DMS153 treated with DMSO at 0.1 percent for 48 hours (cell line): ENCODE data around the gene GNG12.
A peak's percentile ranks its signal among the peaks of the same experiment; 100 is the strongest.

Experiments
- DNase-seq: peaks from one replicate; lab custom pipeline; 2025; ENCODE audit not compliant: unreplicated experiment; lab: John Stamatoyannopoulos, UW

The GNG12 gene

DNA sequence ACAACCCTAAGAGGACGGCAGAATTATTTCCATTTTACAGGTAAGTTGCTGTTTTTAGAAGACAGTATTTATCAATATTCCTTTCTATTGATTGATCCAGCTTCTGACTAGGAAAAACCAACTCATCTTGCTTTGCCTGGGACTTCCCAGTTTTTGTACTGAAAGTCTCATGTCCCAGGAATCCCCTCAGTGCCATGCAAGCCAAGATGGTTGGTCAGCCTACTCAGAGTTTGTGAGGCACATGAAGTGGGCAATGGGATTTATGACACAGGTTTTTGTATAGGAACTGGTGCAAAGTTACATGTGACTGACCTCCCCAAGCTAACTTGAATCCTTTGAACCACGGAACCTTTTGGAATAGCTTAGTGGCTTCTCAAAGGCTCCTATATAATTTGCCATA, 45.5 kb downstream of the GNG12 start:
- no peak for DNase-seq

DNA sequence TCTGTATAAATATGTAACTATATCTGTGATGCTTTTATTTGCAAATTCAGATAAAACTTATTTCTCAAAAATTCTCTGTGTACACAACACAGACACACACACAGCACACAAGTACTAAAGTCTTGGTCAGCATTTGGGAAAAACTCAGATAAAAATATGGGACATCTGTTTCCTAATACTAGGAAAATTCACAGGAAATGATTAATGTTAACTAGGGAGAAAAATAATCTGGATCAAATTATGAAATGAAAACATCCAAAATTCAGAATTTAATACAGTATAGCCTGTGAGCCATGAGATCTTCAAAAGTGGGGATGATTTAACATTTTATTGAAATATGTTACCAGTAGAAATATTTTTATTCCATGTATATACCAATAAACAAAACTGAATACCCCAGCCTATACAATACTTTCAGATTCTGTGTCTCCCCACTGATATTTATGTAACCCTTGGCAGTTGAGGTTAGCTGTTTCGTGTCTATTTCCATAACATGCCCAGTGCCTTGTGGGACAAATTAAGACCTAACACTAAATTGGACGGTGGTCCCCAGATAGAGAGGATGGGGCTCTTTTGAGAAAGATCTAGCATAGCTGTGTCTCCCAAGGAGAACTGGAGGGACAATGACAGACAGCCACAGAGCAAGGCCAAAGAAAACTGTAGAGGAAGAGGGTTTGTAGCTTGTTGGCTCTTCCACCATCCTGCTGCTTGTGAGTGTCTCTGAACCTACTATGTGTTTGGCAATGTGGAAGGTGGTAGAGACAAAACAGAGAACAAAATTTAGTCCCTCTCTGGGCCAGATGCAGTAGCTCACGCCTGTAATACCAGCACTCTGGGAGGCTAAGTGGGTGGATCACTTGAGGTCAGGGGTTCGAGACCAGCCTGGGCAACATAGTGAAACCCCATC, 47.2 kb downstream of the GNG12 start:
- no peak for DNase-seq

DNA sequence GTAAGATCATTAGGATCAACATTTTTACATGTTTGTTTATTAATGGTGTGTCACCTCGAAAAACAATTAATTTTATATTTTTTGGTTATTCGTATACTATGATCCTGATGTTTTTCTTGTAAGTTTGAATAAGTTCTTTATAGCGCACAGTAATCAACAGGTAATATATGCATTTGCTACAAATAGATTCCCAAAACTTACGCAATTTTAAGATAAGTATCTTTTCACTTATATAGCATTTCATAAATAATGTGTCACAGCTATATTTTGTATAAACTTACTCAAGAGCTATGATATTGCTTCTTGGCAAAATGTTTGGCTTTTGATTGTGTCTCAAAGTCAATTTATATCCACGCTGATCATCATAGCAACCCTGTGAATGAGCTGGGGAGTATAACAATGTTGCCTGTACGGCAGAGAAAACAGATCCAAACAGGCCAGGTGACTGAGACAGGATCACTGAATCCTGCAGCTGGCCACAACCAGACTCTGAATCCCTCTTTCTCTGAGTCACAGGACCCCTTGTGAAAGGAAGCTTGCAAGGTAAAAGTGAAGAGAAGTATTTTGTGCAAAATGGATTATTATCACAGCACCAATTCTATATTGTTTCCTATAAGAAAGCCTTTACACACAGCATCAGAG, 48.6 kb downstream of the GNG12 start:
- DNase-seq = no peak

DNA sequence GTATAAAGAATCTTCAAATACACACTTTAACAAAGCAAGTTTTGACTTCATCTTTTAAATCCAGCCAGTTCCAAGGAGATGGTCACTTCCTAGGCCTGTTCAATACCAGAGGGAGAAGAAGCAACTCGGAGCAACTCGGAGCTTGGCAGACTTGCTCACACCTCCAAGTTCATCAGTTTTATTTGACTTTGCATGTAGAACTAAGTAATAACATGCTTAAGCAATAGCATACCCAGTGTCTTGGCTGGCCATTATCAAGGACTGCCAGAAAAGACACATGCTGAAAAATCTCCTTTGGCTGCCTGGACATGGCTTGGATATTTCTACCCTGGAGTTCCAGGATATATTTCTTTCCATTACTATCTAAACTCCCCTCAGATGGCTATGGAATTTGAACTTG, 52.6 kb downstream of the GNG12 start:
- no peak for DNase-seq

DNA sequence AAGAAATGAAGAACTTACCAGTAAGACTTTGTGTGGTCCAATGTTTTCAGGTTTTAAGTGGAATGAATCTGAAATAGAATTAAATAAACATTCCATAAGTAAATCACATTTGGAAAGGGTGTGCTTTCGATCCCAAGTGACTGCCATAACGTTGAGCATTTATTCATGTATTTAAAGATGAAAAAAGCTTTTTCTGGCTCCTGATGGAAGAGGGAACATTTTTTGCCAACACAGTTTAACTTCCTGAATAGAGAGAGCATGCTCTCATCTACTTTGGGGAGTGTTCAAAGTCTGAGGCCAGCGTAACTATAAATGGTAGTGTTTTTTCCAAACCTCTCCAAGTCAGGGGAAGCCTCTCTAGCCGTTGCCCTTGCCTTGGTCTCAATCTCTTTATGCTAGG, 55.8 kb downstream of the GNG12 start:
- no peak for DNase-seq

DNA sequence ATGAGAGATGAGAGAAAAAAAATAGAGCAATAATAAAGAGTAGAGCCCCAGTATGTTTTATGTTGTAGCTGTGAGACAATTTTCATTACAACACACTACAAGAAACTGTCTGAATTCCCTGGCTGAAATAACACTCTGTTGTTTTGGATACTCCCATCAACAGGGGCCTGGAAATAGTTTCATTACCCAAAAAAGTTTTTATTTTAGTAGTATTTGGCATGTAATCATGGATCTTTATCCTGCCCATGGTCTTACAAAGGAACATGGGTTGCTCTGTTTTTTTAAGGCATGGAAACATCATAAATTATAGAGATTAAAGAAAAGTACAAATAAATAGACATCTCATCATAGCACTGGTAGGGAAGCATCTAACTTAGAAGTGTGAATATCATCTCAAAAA, 56.3 kb downstream of the GNG12 start:
- DNase-seq = no peak

DNA sequence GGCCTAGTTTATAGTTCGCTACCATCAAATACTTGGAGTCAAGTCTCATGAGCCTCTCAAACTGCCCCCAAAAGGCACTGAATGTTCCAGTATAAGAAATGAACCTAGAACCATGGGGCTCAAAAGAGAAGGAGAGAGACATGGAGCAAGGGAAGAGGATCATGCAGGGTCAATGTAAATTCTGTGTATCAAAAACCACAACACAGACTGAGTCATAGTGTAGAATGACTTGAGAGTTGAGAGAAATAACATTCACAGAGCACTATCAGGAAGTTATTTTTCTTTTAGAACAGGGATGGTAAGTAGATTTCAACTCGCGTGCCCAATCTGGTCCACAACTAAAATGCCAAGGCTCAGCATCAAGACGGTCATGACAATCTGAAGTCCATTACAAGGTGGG, 59.8 kb downstream of the GNG12 start:
- no peak for DNase-seq

DNA sequence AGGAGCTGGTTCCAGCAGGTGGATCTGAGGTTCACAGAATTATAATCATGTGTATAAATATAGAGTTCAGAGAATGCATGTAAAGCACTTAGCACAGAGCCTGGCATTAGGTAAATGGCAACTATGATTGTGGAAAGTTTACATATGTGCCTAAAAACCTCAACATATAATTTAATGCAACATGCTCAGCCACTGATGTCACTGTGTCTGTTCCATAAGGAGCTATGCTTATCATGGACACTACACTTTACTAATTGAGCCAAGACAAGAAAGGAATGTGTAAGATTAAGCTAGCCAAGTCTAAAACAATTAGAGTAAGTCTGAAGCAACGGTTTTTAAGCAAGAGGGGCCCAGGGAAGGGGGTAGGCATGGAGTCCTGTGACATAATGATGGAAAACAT, 61.5 kb downstream of the GNG12 start:
- DNase-seq = no peak

DNA sequence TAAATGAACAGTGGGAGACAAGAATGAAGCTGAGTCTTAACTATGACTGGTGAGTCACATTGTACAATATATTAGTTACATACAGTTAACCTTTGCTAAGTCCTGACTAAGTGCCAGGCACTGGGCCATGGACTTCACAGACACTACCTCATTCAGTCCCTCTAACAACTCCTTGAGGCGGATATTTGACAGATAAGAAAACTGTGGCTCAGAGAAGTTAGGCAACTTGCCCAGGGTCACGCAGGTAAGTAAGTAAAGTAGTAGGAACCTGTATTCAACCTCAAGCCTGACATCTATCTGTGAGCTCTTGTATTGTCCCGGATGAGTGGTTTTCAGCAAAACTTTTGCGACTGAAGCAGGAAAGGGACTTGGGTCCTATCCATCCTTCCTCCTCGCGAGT, 62.1 kb downstream of the GNG12 start:
- no peak for DNase-seq

DNA sequence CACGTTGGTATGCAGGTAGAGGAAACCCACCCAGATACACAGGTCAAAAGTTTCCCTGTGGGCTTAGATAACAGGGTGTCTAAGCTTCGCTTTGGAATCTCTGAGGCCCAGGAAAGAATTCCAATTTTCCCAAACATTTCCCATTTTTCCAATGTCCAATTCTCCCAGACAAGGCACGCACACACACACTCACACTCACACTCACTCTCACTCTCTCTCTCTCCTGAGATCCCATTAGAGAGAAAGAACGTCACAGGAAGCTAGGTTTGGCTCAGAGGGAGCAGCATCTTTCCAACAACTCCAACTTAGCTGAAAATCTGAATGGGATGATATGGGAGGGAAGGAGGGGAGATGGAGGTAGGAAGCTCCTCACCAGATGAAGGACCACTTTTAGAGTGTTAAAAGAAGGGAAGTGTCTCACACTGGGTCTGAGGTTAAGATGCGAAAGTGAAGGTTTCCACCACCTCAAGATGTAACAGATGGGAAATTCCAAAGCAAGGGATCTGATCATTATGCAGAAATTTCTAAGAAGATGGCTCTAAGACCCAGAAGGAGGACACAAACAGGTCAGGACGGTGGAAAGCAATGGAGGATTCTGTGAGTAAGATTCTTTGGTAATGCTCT, 63.5 kb downstream of the GNG12 start:
- no peak for DNase-seq

DNA sequence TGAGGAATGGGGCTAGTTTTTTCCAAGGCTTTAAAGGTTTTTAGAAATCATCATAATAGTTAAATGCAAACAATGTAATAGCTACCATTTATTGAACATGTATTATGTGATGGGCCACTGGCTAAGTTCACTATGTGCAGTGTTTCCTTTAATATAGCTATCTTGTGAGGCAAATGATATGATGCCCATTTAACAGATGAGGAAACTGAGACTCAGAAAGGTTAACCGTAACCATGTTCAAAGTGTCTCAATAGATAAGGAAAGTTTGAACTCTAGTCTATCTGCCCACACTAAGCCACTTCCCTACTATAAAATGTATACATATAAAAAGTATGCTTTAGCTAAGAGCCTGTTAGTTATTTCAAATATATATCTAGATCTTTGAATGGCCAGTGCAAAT, 64.8 kb downstream of the GNG12 start:
- DNase-seq = no peak

DNA sequence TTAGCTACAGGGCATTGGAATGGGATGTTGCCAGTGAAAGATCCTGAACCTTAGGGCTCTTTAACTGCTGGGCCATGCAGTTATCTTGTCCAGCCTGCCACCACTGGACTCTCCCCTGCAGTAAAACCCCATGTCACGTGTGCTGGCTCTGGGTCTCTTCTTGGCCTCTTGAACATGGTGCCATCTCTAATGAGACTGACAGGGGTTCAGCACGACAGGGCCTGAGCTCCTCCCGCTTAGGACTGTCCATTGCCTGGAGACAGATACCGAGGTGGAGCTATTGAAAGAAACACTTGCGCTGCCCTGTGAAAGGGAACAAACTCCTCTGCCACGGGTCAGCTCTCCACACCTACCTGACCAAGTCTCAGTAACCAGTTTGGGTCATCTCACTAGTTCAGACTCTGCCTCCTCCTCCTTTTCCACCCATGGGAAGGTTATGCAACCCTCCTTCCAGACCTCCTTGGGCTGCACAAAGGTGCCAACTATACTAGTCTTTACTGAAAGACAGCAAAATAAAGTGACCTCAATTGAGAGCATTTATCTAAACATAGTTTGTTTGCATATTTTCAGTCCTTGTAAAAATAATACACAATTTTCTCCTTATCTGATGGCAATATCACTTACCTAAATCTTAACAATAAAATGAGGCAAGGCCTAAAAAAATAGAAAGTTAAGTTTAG, 66.0 kb downstream of the GNG12 start:
- DNase-seq = no peak

DNA sequence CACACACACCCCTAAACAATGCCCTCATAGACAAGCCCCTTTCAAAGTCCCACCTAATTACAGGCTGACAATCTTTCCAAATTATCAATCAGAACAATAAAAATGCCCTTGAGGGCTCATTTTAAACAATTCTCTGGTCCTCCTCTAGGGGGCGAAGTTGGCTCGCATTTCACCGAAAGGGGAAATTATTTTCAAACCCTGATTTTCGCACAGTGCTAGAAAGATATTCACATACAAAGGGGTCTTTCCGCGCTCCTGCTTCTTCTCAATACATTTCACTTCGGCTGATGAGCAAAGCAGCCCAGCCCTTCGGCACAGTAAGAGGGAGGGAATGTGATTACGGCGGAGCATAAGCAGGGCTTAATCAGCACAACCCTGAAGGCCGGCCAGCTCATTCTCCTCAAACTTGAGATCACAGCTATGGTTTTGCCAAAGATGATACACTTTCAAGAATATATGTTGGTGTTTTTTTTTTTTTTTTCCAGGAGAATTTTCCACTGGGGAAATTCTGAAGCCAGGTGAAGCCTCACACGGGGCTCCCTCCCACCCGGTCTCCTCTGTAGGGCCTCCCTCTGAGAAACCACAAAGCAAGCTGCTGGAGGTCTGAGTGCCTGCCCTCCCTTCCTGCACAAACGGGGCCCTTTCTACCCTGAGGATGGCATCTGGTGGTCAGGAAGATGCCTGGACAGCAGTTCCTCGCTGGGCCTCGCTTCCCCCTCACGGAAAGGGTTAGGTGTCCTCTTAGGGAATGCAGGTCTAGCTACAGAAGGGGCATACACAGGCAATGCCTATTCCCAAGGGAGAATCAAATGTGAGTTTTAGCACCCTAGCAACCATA, 66.9 kb downstream of the GNG12 start:
- DNase-seq = no peak

DNA sequence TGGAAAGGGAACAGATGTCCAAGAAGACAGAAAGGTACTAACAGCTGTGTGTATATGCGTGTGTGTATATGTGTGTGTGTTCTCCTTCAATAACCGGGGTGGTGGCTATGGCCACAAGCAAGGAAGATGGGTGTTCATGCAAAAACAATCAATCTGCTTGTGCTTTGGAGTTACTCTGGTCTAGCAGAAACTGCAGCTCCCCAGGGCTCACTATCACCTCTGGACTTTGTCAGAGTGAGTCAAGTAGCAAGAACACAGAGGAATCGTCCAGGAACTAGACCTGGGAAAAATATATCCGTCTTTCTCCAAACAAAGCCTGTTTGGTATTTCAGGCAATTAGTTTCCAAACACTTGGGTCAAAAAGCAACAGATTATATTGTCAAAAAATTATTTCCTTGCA, 68.6 kb downstream of the GNG12 start:
- no peak for DNase-seq

DNA sequence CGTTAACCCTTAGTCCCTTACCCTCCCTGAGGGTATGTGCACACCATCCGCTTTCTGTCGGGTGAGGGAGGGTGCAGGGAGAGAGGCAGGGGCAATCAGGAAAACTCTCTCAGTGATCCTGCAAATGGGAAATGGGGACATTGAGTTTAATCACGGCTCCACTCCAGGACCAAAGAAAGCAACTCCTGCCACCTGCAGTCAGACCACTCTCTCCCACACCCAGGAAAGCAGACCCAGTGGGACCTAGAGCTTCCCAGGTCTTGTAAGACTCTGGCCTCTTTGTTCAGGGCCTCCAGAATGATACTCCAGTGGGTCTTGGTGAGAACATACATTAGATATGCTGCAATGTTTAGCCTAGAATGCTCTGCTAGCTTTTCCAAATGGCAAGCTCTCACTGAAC, 71.5 kb downstream of the GNG12 start:
- DNase-seq = no peak

DNA sequence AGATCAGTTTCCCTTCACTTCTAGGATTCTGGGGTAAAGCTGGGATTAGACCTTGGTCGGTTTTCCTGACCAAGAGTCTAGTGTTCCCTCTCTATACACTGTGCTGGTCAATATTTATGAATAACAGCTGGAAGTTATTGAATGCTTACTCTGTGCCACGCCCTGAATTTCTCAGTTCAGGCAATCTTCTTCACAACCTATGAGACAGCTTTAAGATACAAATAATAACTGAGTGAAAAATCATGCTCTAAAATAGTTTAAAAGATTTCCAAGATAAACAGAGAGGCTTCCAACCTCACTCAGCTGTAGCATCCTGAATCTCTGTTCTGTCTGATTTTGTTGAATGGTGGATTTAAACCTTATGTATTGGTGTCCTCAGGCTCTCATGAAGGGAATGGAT, 72.2 kb downstream of the GNG12 start:
- no peak for DNase-seq

DNA sequence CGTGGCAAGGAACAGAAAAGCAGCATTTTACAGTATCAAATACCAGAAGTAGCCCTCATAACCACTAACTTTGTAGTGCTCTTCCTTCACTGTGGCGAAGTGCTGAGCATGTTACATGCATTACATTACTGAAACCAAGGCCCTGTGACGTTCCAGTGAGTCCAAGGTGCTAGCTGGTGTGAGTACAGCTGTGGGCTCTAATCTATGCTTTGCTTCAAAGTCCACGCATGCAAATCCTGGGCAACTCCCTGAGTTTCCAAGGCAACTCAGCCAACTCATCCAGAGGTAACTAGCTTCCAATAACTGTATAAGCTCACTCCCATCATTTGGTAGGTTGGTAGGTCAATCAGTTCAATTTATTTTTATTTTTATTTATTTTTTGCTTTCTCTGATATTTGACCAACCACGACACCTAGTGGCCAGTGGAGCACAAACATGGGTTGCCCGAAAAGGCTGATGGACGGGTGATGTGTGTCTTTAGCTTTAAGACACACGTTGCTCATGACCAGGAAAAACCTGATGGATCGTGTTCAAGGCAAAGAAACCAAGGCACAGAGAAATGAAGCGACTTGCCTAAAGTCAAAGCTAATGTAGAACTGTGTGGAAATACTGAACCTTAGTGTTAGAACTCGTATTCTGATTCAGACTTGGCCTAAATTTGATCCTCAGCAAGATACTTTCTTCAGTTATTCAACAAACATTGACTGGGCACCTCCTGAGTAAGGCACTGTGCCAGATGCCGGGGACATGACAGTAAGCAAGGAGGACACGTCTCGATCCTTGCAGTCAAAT, 73.0 kb downstream of the GNG12 start:
- DNase-seq = no peak

DNA sequence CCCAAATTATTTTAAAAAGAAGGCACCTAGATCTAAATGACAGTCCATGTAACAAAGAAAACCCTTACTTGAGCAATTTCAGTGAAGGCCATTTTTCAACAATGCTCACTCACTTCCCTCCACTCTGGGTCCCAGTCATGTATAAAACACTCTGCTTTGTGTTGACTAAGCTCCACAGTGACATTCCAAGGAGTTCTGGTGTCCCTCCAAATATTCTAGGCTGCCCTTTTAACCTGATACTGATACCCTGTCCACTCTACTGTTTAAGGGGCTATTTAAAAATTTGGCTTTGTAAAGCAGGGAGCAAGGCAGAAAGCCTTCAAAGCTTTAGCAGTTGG, 73.6 kb downstream of the GNG12 start:
- no peak for DNase-seq

DNA sequence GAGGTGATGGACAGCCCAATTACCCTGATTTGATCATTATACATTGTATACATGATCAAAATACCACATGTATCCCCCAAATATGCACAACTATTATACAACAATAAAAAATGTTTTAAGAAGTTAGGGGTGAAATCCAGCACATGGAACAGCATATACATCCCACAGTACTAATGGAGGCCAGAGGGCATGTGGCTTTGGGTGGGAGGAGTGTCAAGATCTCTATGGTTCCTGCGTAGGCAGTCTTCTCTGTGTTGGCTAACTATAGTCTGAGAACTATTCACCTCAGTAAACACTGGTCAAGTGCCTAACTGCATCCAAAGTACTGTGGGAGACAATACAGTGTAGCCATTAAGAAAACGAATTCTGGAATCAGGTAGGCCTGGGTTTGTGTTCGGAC, 74.2 kb downstream of the GNG12 start:
- DNase-seq = no peak

DNA sequence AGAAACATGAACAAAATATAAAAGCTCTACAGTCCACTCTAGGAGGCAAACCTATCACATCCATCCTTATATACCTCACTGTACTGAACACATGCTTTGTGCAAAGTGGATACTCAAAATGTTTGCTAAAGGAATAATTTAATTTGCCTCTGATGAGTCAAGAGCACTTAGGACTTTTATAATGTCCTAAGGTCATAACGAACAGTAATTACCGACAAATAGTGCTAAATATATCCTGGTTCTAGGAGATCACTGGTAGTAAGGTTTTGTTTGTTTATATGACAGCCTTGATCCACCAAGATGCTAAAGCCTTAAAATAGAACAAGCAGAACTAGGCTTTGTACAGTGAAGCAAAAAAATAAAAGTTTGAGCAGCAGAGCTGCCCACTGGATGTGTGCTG, 77.6 kb downstream of the GNG12 start:
- DNase-seq = peak; percentile 30
